Glutamatergic neuron (in vitro differentiated cells): ENCODE results near the gene PRIM1. TPM values are rescaled to one million over a fixed set of nuclear protein-coding genes. Genes with fewer than 3 reads are reported as not detected.
"Not testable (repeated sequence)": the region's sequence is repeated elsewhere in the genome, so short reads cannot be mapped to it uniquely, and the experiment has no call there.

Experiments
- DNase-seq: peaks from one replicate; pipeline ENCODE4 v3.0.0; 2022
- H3K27ac Mint-ChIP-seq: one replicate; pipeline ENCODE4 v1.8.0; 2020; ENCODE audit warnings: mild to moderate bottlenecking, mixed read lengths, inconsistent platforms; ENCODE audit not compliant: unreplicated experiment
- H3K27me3 Mint-ChIP-seq: one replicate; pipeline ENCODE4 v1.8.0; 2020; ENCODE audit warnings: mild to moderate bottlenecking, moderate library complexity, mixed read lengths, inconsistent platforms; ENCODE audit not compliant: unreplicated experiment
- H3K36me3 Mint-ChIP-seq: one replicate; pipeline ENCODE4 v1.8.0; 2020; ENCODE audit warnings: mild to moderate bottlenecking, mixed read lengths, inconsistent platforms; ENCODE audit not compliant: unreplicated experiment
- H3K4me1 Mint-ChIP-seq: one replicate; pipeline ENCODE4 v1.8.0; 2020; ENCODE audit warnings: mild to moderate bottlenecking, low read depth, mixed read lengths, inconsistent platforms; ENCODE audit not compliant: unreplicated experiment
- H3K4me3 Mint-ChIP-seq: one replicate; pipeline ENCODE4 v1.8.0; 2020; ENCODE audit warnings: mild to moderate bottlenecking, mixed read lengths, inconsistent platforms; ENCODE audit not compliant: unreplicated experiment
- H3K9me3 Mint-ChIP-seq: one replicate; pipeline ENCODE4 v1.8.0; 2020; ENCODE audit warnings: mild to moderate bottlenecking, moderate library complexity, mixed read lengths, inconsistent platforms; ENCODE audit not compliant: unreplicated experiment
- CTCF ChIP-seq: fragments of 200-600 bp; sonication (generic); IDR thresholded peaks from one replicate; pipeline ENCODE4 v1.5.0; 2021; ENCODE audit not compliant: partially characterized antibody, unreplicated experiment
- total RNA-seq: library from RNA; stranded (reverse); fragmentation: NEBNext Ultra II Directional; extraction: Animal tissue kit (Norgen Biotek cat#: 25700); gene quantifications from one replicate; pipeline ENCODE4 v1.2.1, GENCODE V29; 2021; ENCODE audit not compliant: unreplicated experiment

PRIM1 gene
- total RNA-seq, 1 donor from 2014 or later = 11.3 TPM

GRCh38 chr12:56759263-56759908 is 7.3 kb upstream of the PRIM1 start:
- no peak for DNase-seq
- Mint-ChIP-seq H3K4me3 (no peak overlapping the region), H3K4me1 (no peaks in the 10 kb centered on the region), H3K27me3 (no peaks in the 10 kb centered on the region), H3K36me3 (peaks cover 13% of the 10 kb centered on the region), H3K27ac (no peak overlapping the region), H3K9me3 (peaks cover 5% of the 10 kb centered on the region)
- TF ChIP-seq CTCF = no peak

GRCh38 chr12:56758728-56759262 is 6.7 kb upstream of the PRIM1 start:
- no peaks in the 10 kb centered on the region for H3K27me3 Mint-ChIP-seq
- no peak for TF ChIP-seq CTCF
- H3K9me3 Mint-ChIP-seq = peaks cover 5% of the 10 kb centered on the region
- H3K4me1 Mint-ChIP-seq = no peaks in the 10 kb centered on the region
- no peak for DNase-seq
- no peak overlapping the region for H3K4me3 Mint-ChIP-seq
- peaks cover 13% of the 10 kb centered on the region for H3K36me3 Mint-ChIP-seq
- H3K27ac Mint-ChIP-seq = no peak overlapping the region

GRCh38 chr12:56757971-56758370 is 5.8 kb upstream of the PRIM1 start:
- DNase-seq, H3K4me3 Mint-ChIP-seq, H3K9me3 Mint-ChIP-seq, H3K27me3 Mint-ChIP-seq, H3K4me1 Mint-ChIP-seq, H3K27ac Mint-ChIP-seq: not testable (repeated sequence)
- peaks cover 13% of the 10 kb centered on the region for H3K36me3 Mint-ChIP-seq

- Mint-ChIP-seq H3K27ac (no peak overlapping the region), H3K36me3 (peaks cover 8% of the 10 kb centered on the region), H3K9me3 (peaks cover 2% of the 10 kb centered on the region), H3K4me1 (no peaks in the 10 kb centered on the region), H3K4me3 (no peak overlapping the region), H3K27me3 (no peaks in the 10 kb centered on the region)
- no peak for TF ChIP-seq CTCF
- no peak for DNase-seq
Measured at GRCh38 chr12:56753566-56753965, 1.4 kb upstream of the PRIM1 start.

- DNase-seq, H3K4me1 Mint-ChIP-seq, H3K36me3 Mint-ChIP-seq, H3K27ac Mint-ChIP-seq, H3K4me3 Mint-ChIP-seq, H3K27me3 Mint-ChIP-seq, H3K9me3 Mint-ChIP-seq: not testable (repeated sequence)
Measured at GRCh38 chr12:56750596-56750995, 1.5 kb downstream of the PRIM1 start.

GRCh38 chr12:56749853-56750252 is 2.3 kb downstream of the PRIM1 start:
- H3K4me3 Mint-ChIP-seq = peak overlapping the region; percentile 27
- H3K27me3 Mint-ChIP-seq = no peaks in the 10 kb centered on the region
- DNase-seq = no peak
- TF ChIP-seq CTCF = no peak
- no peaks in the 10 kb centered on the region for H3K36me3 Mint-ChIP-seq
- no peak overlapping the region for H3K27ac Mint-ChIP-seq
- H3K9me3 Mint-ChIP-seq = no peaks in the 10 kb centered on the region
- H3K4me1 Mint-ChIP-seq = no peaks in the 10 kb centered on the region
